Right atrium auricular region (tissue), 2 donors: ENCODE measurements around the gene RPS14. TPM values are rescaled to one million over a fixed set of nuclear protein-coding genes. Genes with fewer than 3 reads are reported as not detected.

Experiments
- DNase-seq: peaks from one replicate; pipeline ENCODE4 v3.0.0-alpha.2; 2019; ENCODE audit warnings: low spot score
- H3K27ac ChIP-seq, 2 donors: fragments of 200-600 bp; sonication (generic); 1 replicate in 1 of 2; 2 replicates in 1 of 2; pipeline ENCODE4 v1.5.1; 2016 to 2019
- H3K27me3 ChIP-seq, 2 donors: fragments of 200-600 bp; sonication (generic); one replicate each; pipeline versions ENCODE4 v1.5.1 to v1.6.0; 2017 to 2019
- H3K36me3 ChIP-seq: fragments of 200-600 bp; sonication (generic); one replicate; pipeline ENCODE4 v1.5.1; 2016
- H3K4me1 ChIP-seq, 2 donors: fragments of 200-600 bp; sonication (generic); one replicate each; pipeline versions ENCODE4 v1.5.1 to v1.6.0; 2017 to 2019
- H3K4me3 ChIP-seq, 2 donors: fragments of 200-600 bp; sonication (generic); 1 replicate in 1 of 2; 2 replicates in 1 of 2; pipeline ENCODE4 v1.5.1; 2017 to 2019; ENCODE audit warnings: mild to moderate bottlenecking in 1 of 2, moderate library complexity in 1 of 2
- H3K9me3 ChIP-seq, 2 donors: fragments of 200-600 bp; sonication (generic); one replicate each; pipeline ENCODE4 v1.5.1; 2019
- CTCF ChIP-seq, 2 donors: fragments of 200-600 bp; sonication (generic); IDR thresholded peaks; one replicate each; pipeline ENCODE4 v1.5.1; 2019; ENCODE audit warnings: antibody characterized with exemption in 2 of 2
- total RNA-seq, 2 donors: library from RNA; depleted of rRNA; stranded (reverse); fragments of >200 nt; gene quantifications; one replicate each; pipeline ENCODE4 v1.1.0, GENCODE V29; 2016

Gene RPS14
- total RNA-seq, 2 donors from 2014 or later = 1,334 to 2,461 TPM

- Histone ChIP-seq H3K9me3 (no peaks in the 10 kb centered on the region), H3K4me3 (no peak overlapping the region), H3K27ac (no peak overlapping the region), H3K36me3 (peaks cover 18% of the 10 kb centered on the region), H3K27me3 (no peaks in the 10 kb centered on the region), H3K4me1 (peaks cover 0 to 29% of the 10 kb centered on the region in 2 donors)
- no peak for DNase-seq
- no peak for TF ChIP-seq CTCF (IDR thresholded peaks at IDR 0.05)
Measured at GRCh38 chr5:150404535-150404934, 45.0 kb downstream of the RPS14 start.

GRCh38 chr5:150404121-150404520 lies 45.4 kb downstream of the RPS14 start:
- Histone ChIP-seq H3K4me1 (peaks cover 0 to 27% of the 10 kb centered on the region in 2 donors), H3K4me3 (no peak overlapping the region), H3K27me3 (no peaks in the 10 kb centered on the region), H3K27ac (no peak overlapping the region), H3K9me3 (no peaks in the 10 kb centered on the region), H3K36me3 (peaks cover 21% of the 10 kb centered on the region)
- no peak for TF ChIP-seq CTCF (IDR thresholded peaks at IDR 0.05)
- DNase-seq = no peak

- DNase-seq = no peak
- Histone ChIP-seq H3K4me1 (peaks cover 0 to 16% of the 10 kb centered on the region in 2 donors), H3K4me3 (no peak overlapping the region), H3K27me3 (no peaks in the 10 kb centered on the region), H3K9me3 (no peaks in the 10 kb centered on the region), H3K27ac (no peak overlapping the region), H3K36me3 (peaks cover 32% of the 10 kb centered on the region)
- no peak for TF ChIP-seq CTCF (IDR thresholded peaks at IDR 0.05)
Measured at GRCh38 chr5:150402901-150403342, 46.6 kb downstream of the RPS14 start.

- peaks cover 0 to 16% of the 10 kb centered on the region in 2 donors for H3K4me1 ChIP-seq
- no peak overlapping the region for H3K27ac ChIP-seq
- H3K4me3 ChIP-seq = no peak overlapping the region
- no peak for DNase-seq
- peaks cover 38% of the 10 kb centered on the region for H3K36me3 ChIP-seq
- no peaks in the 10 kb centered on the region for H3K27me3 ChIP-seq
- TF ChIP-seq CTCF (IDR thresholded peaks at IDR 0.05) = no peak
- no peaks in the 10 kb centered on the region for H3K9me3 ChIP-seq
Measured at GRCh38 chr5:150402229-150402773, 47.2 kb downstream of the RPS14 start.

- Histone ChIP-seq H3K27ac (no peak overlapping the region), H3K9me3 (no peaks in the 10 kb centered on the region), H3K27me3 (no peaks in the 10 kb centered on the region), H3K4me1 (peaks cover 0 to 16% of the 10 kb centered on the region in 2 donors), H3K4me3 (no peak overlapping the region), H3K36me3 (peaks cover 42% of the 10 kb centered on the region)
- no peak for TF ChIP-seq CTCF (IDR thresholded peaks at IDR 0.05)
- no peak for DNase-seq
Measured at GRCh38 chr5:150401376-150402228, 47.9 kb downstream of the RPS14 start.
